ENCODE data around the gene GCN1.

GCN1 gene

GRCh38 chr12:120221576-120221900, 27.0 kb upstream of the GCN1 start:
- CTCF ChIA-PET, result interaction anchor here (0.7 to 17.9 kb wide), 4 partner anchors 7 to 58 kb away, joined by 3 to 1066 read pairs (median 181); partner anchors contain the start of genes PXN and RPLP0
- POLR2A ChIA-PET, result interaction anchor here (0.8 to 5.8 kb wide), 3 partner anchors 17 to 70 kb away, joined by 3 to 30 read pairs (median 9); partner anchors contain the start of genes RNU4-2 and RPLP0
- no peak for TF ChIP-seq CTCF (IDR thresholded peaks at IDR 0.05; ENCODE audit: insufficient read depth, low read length, missing control alignments)
- no peak for DNase-seq (ENCODE audit: low read depth, low spot score)
- no peak overlapping the region for H3K4me3 ChIP-seq (ENCODE audit: low read depth, low read length)

GRCh38 chr12:120220838-120221575, 26.5 kb upstream of the GCN1 start:
- no peak for DNase-seq (ENCODE audit: low read depth, low spot score)
- H3K4me3 ChIP-seq (ENCODE audit: low read depth, low read length), result no peak overlapping the region
- ChIA-PET POLR2A (interaction anchor here (0.8 to 5.8 kb wide), 4 partner anchors 11 to 71 kb away, joined by 3 to 30 read pairs (median 7); partner anchors contain the start of genes RNU4-2 and RPLP0), CTCF (interaction anchor here (0.7 to 17.9 kb wide), 4 partner anchors 8 to 58 kb away, joined by 3 to 1066 read pairs (median 181); partner anchors contain the start of genes PXN and RPLP0)
- no peak for TF ChIP-seq CTCF (IDR thresholded peaks at IDR 0.05; ENCODE audit: insufficient read depth, low read length, missing control alignments)

- POLR2A ChIA-PET, result interaction anchor here (0.6 to 5.8 kb wide), 7 partner anchors 10 to 74 kb away, joined by 3 to 30 read pairs (median 4); partner anchors contain the start of genes RNU4-1, RNU4-2 and RPLP0
- CTCF ChIA-PET, result interaction anchor here (6.1 to 17.9 kb wide), 3 partner anchors 10 to 41 kb away, joined by 82 to 1066 read pairs (median 280); partner anchors contain the start of genes PXN and RPLP0
- no peak for DNase-seq (ENCODE audit: low read depth, low spot score)
- H3K4me3 ChIP-seq (ENCODE audit: low read depth, low read length), result no peak overlapping the region
- TF ChIP-seq CTCF (IDR thresholded peaks at IDR 0.05; ENCODE audit: insufficient read depth, low read length, missing control alignments), result no peak
Observed at GRCh38 chr12:120218680-120219606, 24.4 kb upstream of the GCN1 start.

- POLR2A ChIA-PET, result interaction anchor here (1.1 to 1.5 kb wide), 2 partner anchors 16 to 76 kb away, joined by 4 to 6 read pairs; partner anchors contain the start of genes RNU4-1 and RPLP0
- CTCF ChIA-PET, result interaction anchor here (0.9 to 17.9 kb wide), 4 partner anchors 12 to 43 kb away, joined by 3 to 1066 read pairs (median 181); partner anchors contain the start of genes PXN and RPLP0
- TF ChIP-seq CTCF (IDR thresholded peaks at IDR 0.05; ENCODE audit: insufficient read depth, low read length, missing control alignments), result no peak
- no peak overlapping the region for H3K4me3 ChIP-seq (ENCODE audit: low read depth, low read length)
- DNase-seq (ENCODE audit: low read depth, low spot score), result no peak
Observed at GRCh38 chr12:120216742-120217605, 22.5 kb upstream of the GCN1 start.

GRCh38 chr12:120215766-120216735, 21.5 kb upstream of the GCN1 start:
- DNase-seq (ENCODE audit: low read depth, low spot score), result no peak
- ChIA-PET CTCF (interaction anchor here (0.9 to 17.9 kb wide), 7 partner anchors 12 to 50 kb away, joined by 3 to 1066 read pairs (median 43); partner anchors contain the start of genes PXN and RPLP0), POLR2A (interaction anchor here (1.1 kb wide), 1 partner anchor 15 kb away, joined by 6 read pairs; the partner anchor contains the start of gene RPLP0)
- no peak for TF ChIP-seq CTCF (IDR thresholded peaks at IDR 0.05; ENCODE audit: insufficient read depth, low read length, missing control alignments)
- no peak overlapping the region for H3K4me3 ChIP-seq (ENCODE audit: low read depth, low read length)
